Pancreas (tissue), 10 donors: ENCODE results near the gene HS6ST1. TPM values are rescaled to one million over a fixed set of nuclear protein-coding genes. Genes with fewer than 3 reads are reported as not detected.

Experiments
- ATAC-seq, 4 donors: fragments of 200-7000 bp; cut with Tn5 transposase; one replicate each; pipeline versions ENCODE4 v1.8.0 to v1.9.1; 2020; ENCODE audit warnings: mild to moderate bottlenecking in 4 of 4, moderate library complexity in 4 of 4
- DNase-seq, 6 donors: peaks; one replicate each; pipeline ENCODE4 v3.0.0-alpha.2; 2020
- FAIRE-seq: peaks from 2 replicates; lab custom pipeline; 2012; peaks lifted over from hg19 to GRCh38; lab: Jason Lieb, UNC
- H3K27ac ChIP-seq, 4 donors: fragments of 200-600 bp; sonication (generic); 1 replicate in 3 of 4; 2 replicates in 1 of 4; pipeline versions ENCODE4 v1.5.0 to v1.8.0; 2020
- H3K27me3 ChIP-seq, 4 donors: fragments of 200-600 bp; one replicate each; pipeline ENCODE4 v1.8.0; 2021
- H3K36me3 ChIP-seq, 3 donors: fragments of 200-600 bp; sonication (generic) in 1 of 3; one replicate each; pipeline versions ENCODE4 v1.5.0 to v1.8.0; 2020 to 2021
- H3K4me1 ChIP-seq, 3 donors: fragments of 200-600 bp; one replicate each; pipeline ENCODE4 v1.8.0; 2021
- H3K4me3 ChIP-seq, 4 donors: fragments of 200-600 bp; sonication (generic) in 2 of 4; one replicate each; pipeline versions ENCODE4 v1.5.0 to v1.8.0; 2020 to 2021
- H3K9me3 ChIP-seq, 4 donors: fragments of 200-600 bp; one replicate each; pipeline ENCODE4 v1.8.0; 2021
- CTCF ChIP-seq, 4 donors: fragments of 200-600 bp; sonication (generic) in 3 of 4; IDR thresholded peaks; one replicate each; pipeline versions ENCODE4 v1.5.0 to v1.8.0; 2021; ENCODE audit warnings: antibody characterized with exemption in 4 of 4
- WGBS, 2 donors: extraction: QIAGEN DNeasy Blood & Tissue Kit; methylation state at CpG; one replicate each; pipeline ENCODE4 v1.1.7; 2013; 5-methylcytosine and 5-hydroxymethylcytosine counted together
- intact Hi-C, 3 donors: fragments of 100-400 bp; cut with DNase I; formaldehyde crosslinking; loops; one replicate each; pipeline versions ENCODE4 v1.11.1 to v1.14.2; 2022
- polyA plus RNA-seq, 2 donors: library from polyadenylated mRNA; stranded (reverse); fragments of 200-250 nt; gene quantifications; one replicate each; pipeline ENCODE4 v1.2.3, GENCODE V29; 2013
- total RNA-seq, 6 donors: library from RNA; stranded (reverse); fragmentation: NEBNext Ultra II Directional in 4 of 6; extraction: Animal tissue kit (Norgen Biotek cat#: 25700) in 4 of 6; gene quantifications; one replicate each; pipeline versions ENCODE4 v1.2.1 to v1.2.4, GENCODE V29; 2021 to 2023
- donor health status: healthy with polysubstance abuse.
- donor health status: DM: no; HTN: no; CAD: no; lungs with moderate emphysema.
- donor health status: DM: no; HTN: no; CAD: no.
- donor health status: control.
- donor health status: control.
- donor health status: Bipolar disorder and iron deficiency.
- donor health status: DM: yes; HTN: yes; CAD: no.
- donor health status: DM: no; HTN: no; CAD: no.
- donor health status: DM: no; HTN: no; CAD: no.
- donor health status: DM: yes; HTN: yes; CAD: no.

The HS6ST1 gene
- total and polyA plus RNA-seq, 8 donors = 20.7 to 47.8 (median 25.5) TPM

DNA sequence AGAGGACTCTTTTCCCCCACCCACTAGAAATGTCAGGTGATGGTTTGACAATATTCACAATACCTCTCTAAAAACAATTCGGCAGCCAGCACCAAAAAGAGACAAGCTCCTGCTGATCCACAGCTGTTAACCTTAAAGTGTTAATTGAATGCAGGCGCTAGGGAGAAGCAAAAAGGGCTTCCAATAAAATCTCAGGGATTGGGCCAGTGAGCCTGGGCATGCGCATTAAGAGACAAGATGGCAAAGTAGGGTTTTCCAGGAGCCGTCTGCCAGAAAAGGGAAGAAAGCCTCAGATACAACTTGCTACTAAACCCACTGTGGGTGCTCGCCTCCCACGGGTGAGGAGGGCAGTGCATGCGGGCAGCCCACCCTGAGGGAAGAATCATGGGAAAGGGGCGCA, 98.8 kb downstream of the HS6ST1 start:
- DNase-seq (no peak), ATAC-seq (no peak), FAIRE-seq (no peak)
- no peak for TF ChIP-seq CTCF (IDR thresholded peaks at IDR 0.05)
- Histone ChIP-seq H3K9me3 (no peaks in the 10 kb centered on the region), H3K27ac (no peak overlapping the region), H3K36me3 (no peaks in the 10 kb centered on the region), H3K4me1 (no peaks in the 10 kb centered on the region), H3K27me3 (no peaks in the 10 kb centered on the region), H3K4me3 (no peak overlapping the region)
- WGBS, 2 donors = 79 to 81% methylated on average over 8 of the region's 8 CpGs
- intact Hi-C loops = no loop called here

DNA sequence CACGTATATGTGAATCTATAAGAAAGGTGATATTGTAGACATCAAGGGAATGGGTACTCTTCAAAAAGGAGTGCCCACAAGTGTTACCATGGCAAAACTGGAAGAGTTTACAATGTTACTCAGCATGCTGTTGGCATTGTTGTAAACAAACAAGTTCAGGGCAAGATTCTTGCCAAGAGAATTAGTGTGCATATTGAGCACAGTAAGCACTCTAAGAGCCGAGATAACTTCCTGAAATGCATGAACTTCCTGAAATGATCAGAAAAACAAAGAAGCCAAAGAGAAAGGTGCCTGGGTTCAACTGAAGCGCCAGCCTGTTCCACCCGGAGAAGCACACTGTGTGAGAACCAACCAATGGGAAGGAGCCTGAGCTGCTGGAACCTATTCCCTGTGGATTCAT, 101.0 kb downstream of the HS6ST1 start:
- no peak overlapping the region for H3K4me3 ChIP-seq
- no peaks in the 10 kb centered on the region for H3K27me3 ChIP-seq
- FAIRE-seq = no peak
- no peaks in the 10 kb centered on the region for H3K36me3 ChIP-seq
- H3K27ac ChIP-seq = no peak overlapping the region
- TF ChIP-seq CTCF (IDR thresholded peaks at IDR 0.05) = no peak
- H3K4me1 ChIP-seq = no peaks in the 10 kb centered on the region
- no peak for ATAC-seq
- 60 to 64% methylated on average over 4 of the region's 4 CpGs for WGBS, 2 donors
- no peaks in the 10 kb centered on the region for H3K9me3 ChIP-seq
- intact Hi-C loops = no loop called here
- DNase-seq = no peak

DNA sequence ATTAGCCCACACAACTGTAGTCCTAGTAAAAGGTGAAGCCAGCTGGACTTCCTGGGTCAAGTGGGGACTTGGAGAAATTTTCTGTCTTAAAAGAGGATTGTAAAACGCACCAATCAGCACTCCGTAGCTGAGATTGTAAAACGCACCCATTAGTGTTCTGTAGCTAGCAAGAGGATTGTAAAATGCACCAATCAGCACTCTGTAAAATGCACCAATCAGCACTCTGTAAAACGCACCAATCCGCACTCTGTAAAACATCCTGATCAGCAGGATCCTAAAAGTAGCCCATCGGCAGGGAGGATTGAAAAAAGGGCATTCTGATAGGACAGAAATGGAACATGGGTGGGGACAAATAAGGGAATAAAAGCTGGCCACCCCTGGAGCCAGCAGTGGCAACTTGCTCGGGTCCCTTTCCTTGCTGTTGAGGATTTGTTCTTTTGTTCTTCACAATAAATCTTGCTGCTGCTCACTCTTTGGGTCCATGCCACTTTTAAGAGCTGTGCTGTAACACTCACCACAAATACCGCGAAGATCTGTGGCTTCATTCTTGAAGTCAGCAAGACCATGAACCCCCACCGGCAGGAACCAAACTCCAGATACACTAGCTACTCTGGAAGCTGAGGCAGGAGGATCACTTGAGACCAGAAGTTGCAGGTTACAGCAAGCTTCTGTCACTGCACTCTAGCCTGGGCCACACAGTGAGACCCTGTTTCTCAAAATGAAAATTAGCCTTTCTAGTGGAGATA, 102.6 kb downstream of the HS6ST1 start:
- FAIRE-seq (no peak), DNase-seq (no peak), ATAC-seq (no peak)
- Histone ChIP-seq H3K4me1 (no peaks in the 10 kb centered on the region), H3K27me3 (no peaks in the 10 kb centered on the region), H3K36me3 (no peaks in the 10 kb centered on the region), H3K4me3 (no peak overlapping the region), H3K27ac (no peak overlapping the region), H3K9me3 (no peaks in the 10 kb centered on the region)
- intact Hi-C loops = no loop called here
- no peak for TF ChIP-seq CTCF (IDR thresholded peaks at IDR 0.05)
- WGBS, 2 donors = 95% methylated on average over 10 of the region's 10 CpGs

Other genes starting within 250 kb of the HS6ST1 start
- gene UGGT1, start 227.7 kb downstream of the HS6ST1 start, total RNA-seq = 10 to 100 TPM; 28.4 to 38.8 (median 35.1) TPM
- gene UGGT1, start 227.7 kb downstream of the HS6ST1 start, polyA plus RNA-seq = 1 to 10 TPM; 6.9 to 8.3 TPM